NCI-H345 (cell line): ENCODE measurements around the gene ZNF613.
A peak's percentile ranks its signal among the peaks of the same experiment; 100 is the strongest.
"Not testable (repeated sequence)": the region's sequence is repeated elsewhere in the genome, so short reads cannot be mapped to it uniquely, and the experiment has no call there.

ENCODE experiments used
- DNase-seq: peaks from one replicate; lab custom pipeline; 2025; lab: John Stamatoyannopoulos, UW

ZNF613 gene

GRCh38 chr19:51926784-51927741 lies at the start of gene ZNF613:
TSS of gene ZNF613 (plus strand) at chr19:51927472. CDS start at chr19:51936221, 8,749 bp downstream.
- DNase-seq, result peak; percentile 86

DNA sequence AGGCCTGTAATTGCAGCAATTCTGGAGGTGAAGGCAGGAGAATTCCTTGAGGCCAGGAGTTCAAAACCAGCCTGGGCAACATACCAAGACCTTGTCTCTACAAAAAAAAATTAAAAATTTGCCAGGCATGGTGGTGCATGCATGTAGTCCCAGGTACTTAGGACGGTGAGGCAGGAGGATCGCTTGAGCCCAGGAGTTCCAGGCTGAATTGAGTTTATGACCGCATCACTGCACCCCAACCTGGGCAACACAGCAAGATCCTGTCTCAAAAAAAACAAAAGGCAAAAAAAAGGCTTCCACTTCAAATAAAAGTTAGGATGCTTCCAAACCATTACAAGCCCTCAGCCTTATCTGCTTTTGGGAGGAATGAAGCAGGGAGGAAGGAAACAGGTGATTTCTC lies 44.8 kb upstream of the ZNF613 start:
- DNase-seq, result no peak

DNA sequence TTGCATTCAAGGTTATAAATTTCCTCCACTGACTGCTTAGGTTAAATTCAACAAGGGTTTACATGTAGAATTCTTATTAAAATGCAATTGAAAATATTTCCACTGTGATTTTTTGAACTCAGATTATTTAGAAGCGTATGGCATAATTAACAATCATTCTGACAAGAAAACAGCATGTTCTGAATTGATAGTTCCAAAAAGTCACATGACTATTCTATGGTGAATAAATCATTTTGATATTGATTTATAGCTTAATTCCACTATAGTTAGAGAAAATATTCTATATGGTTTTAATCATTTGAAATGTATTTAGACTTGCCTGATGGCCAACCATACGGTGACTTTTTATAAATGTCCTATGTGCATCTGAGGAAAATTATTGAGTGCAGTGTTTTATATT lies 42.6 kb upstream of the ZNF613 start:
- DNase-seq, result no peak

DNA sequence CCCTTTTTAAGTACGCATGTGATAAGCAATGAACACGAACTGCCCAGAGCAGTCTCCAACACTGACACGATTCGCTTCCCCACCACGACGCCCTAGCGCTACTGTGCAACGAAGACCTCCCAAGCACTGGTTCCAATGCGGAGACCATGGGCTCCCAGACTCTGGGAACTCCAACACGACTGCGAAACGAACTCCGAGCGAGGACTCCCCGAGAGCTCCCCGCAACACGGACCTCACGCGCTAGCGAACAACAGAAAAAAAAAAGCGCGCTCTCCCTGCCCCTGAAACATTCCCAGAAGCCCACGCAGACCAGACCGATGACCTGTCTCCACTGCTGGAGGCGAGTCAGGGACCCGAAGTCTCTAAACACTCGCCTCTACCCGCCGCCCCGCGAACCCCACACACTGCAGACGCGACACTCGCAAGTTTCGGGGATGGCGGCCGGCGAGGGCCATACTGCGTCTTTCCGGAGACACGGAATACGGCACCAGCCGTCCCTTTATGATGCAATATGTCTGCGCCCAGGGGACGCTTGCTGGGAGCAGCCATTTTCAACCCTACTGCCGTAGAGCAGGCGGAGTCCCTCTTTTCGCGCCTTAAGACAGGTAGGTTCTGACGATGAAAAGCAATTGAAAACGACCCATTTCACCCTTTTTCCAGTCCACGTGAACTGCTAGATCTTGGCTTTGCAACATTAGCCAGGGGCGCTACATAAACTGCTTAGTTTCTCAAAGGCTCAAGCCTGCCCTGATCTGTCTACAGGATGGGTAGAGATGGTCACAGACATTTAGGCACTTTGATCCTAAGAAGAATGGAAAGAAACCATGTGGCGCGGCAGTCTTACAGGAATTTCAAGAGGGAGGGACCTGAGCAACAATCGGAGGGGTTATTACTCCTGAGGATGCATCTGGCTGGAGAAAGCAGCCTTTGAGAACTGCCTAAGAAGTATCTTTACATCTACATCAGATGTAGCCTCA lies 39.5 kb upstream of the ZNF613 start, which contains the start of gene ZNF577:
Gene ZNF577 (minus strand): TSS at position 430 of the 977 bp plus-strand sequence. CDS start 7,569 bp downstream, outside the sequence.
- no peak for DNase-seq

- no peak for DNase-seq
These were observed 37.3 kb upstream of the ZNF613 start for GRCh38 chr19:51889934-51890333.

DNA sequence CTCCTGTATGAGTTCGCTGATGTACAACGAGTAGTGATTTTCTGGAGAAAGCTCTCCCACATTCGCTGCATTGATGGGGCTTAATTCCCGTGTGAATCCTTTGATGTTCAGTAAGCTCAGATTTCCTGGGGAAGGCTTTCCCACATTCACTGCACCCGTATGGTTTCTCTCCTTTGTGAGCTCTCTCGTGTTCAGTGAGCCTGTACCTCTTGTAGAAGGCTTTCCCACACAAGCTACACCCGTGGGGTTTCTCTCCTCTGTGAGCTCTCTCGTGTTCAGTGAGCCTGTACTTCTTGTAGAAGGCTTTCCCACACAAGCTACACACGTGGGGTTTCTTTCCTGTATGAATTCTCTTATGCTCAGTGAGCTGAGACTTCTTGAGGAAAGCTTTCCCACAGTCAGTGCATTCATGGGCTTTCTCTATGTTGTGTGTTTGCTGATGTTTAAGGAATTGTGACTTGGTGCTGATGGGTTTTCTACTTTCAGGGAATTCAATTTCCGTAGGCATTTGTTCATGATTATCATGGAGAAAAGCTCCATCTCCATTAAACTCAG lies 36.0 kb upstream of the ZNF613 start:
- DNase-seq, result no peak

DNA sequence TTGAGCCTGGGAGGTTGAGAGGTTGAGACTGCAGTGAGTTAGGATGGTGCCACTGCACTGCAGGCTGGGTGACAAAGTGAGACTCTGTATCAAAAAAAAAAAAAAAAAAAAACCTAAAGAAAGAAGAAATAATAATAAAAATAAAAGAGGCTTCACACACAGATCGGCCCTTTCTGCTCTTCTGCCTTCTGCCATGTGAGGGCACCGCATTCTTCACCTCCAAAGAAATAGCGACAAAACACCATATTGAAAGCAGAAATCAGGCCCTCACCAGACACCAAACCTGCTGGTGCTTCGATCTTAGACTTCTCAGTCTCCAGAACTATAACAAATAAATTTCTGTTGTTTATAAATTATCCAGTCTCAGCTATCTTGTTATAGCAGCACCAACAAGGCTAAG lies 25.4 kb upstream of the ZNF613 start:
- no peak for DNase-seq

DNA sequence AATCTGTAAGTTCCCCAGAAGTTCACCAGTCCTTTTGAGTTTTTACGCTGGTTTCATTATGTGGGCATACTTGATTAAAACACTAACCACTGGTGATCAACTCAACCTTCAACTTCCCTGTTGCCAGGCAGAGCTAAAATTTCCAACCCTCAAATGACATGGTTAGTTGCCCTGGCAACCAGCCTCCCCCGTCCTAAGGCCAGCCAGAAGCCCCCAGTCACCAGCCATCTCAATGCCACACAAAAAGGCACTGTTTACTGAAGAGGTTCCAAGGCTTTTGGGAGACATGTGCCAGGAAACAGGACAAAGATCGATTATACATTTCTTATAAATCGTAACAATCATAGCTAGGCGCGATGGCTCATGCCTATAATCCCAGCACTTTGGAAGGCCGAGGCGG lies 24.1 kb upstream of the ZNF613 start:
- no peak for DNase-seq

GRCh38 chr19:51904331-51905165 lies 22.7 kb upstream of the ZNF613 start, which contains the start of gene ZNF649:
TSS of gene ZNF649 (minus strand) at chr19:51905017. CDS start at chr19:51900107, 4,910 bp downstream.
- DNase-seq, result peak; percentile 38

GRCh38 chr19:51905206-51905605 lies 22.1 kb upstream of the ZNF613 start:
- DNase-seq, result no peak

- not testable (repeated sequence) for DNase-seq
These were observed 21.6 kb upstream of the ZNF613 start for GRCh38 chr19:51905639-51906038.

DNA sequence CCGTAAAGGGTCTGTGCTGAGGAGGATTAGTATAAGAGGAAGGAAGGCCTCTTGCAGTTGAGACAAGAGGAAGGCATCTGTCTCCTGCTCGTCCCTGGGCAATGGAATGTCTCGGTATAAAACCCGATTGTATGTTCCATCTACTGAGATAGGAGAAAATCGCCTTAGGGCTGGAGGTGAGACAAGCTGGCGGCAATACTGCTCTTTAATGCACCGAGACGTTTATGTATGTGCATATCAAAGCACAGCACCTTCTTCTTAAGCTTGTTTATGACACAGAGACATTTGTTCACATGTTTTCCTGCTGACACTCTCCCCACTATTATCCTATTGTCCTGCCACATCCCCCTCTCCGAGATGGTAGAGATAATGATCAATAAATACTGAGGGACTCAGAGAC lies 21.2 kb upstream of the ZNF613 start:
- DNase-seq, result not testable (repeated sequence)

- DNase-seq, result not testable (repeated sequence)
These were observed 19.3 kb upstream of the ZNF613 start for GRCh38 chr19:51907981-51908380.

DNA sequence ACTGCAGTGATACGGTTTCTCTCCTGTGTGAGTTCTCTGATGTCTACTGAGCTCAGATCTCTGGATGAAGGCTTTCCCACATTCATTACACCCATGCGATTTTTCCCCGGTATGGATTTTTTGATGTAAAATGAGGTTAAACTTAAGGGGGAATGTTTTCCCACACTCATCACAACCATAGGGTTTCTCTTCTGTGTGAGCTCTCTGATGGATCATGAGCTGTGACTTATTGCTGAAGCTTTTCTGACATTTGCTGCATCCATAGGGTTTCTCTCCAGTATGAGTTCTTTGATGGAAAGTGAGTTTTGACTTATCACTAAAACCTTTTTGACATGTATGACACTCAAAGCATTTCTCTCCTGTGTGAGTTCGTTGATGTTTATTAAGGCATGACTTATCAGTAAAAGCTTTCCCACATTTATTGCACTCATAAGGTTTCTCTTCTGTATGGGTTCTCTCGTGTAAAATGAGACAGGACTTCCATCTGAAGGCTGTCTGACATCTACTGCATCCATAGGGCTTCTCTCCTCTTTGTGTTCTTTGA lies 11.9 kb upstream of the ZNF613 start:
- DNase-seq, result no peak

- no peak for DNase-seq
These were observed 11.1 kb upstream of the ZNF613 start for GRCh38 chr19:51916167-51916566.

DNA sequence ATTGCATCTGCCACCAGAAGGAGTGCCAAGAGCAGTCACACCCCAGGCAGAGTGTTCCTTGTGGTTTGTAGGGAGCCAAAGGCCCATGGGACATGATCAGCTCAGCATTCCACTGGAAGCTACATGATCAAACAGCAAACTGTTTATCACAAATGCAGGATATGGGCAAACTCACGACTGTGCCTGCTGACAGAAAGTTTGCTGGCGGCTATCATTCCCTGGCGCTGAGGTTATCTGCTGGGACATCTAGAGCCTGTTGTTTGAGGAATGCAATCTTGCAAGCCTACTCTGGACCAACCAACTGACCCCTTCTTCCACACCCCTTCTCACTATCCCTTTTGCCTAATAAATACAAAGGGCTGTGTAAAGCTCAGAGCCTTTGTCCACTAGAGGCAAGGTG lies 7.7 kb upstream of the ZNF613 start:
- DNase-seq, result no peak

DNA sequence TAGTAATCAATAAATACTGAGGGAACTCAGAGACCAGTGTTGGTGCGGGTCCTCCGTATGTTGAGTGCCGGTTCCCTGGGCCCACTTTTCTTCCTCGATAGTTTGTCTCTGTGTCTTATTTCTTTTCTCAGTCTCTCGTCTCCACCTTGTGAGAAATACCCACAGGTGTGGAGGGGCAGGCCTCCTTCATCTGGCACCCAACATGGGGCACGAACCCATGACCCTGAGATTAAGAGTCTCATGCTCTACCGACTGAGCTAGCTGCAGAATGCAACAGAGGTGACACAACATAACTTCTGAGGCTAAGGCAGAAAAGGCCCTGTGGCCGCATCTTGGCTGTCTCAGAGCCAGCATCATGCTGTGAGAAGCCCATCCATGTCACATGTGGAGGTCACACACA lies 5.3 kb upstream of the ZNF613 start:
- DNase-seq, result no peak

DNA sequence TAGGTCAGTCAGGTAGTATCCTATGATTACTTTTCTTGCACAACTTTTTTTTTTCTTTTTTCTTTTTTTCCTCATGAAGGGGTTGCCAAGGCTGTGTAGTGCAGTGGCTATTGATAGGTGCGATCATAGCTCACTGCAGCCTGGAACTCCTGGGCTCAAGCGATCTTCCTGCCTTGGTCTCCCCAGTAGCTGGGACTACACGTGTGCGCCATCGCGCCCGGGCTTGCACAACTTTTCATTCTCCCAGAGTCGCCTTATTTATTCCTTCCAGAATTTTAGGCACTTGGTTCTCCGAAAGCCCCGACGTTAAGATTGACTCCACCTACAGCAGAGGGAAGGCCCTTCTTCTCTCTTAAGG lies 867 bp upstream of the ZNF613 start:
- no peak for DNase-seq

DNA sequence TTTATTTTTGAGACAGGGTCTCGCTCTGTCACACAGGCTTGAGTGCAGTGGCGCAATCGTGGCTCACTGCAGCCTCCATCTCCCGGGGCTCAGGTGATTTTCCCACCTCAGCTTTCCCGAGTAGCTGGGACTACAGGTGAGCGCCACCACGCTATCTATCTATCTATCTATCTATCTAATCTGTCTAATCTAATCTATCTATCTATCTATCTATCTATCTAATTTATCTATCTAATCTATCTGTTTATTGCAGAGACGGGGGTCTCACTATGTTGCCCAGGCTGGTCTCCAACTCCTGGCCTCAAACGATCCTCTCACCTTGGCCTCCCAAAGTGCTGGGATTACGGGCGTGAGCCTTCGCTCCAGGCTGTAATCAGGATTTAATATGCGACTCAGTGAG lies 587 bp downstream of the ZNF613 start:
- no peak for DNase-seq

DNA sequence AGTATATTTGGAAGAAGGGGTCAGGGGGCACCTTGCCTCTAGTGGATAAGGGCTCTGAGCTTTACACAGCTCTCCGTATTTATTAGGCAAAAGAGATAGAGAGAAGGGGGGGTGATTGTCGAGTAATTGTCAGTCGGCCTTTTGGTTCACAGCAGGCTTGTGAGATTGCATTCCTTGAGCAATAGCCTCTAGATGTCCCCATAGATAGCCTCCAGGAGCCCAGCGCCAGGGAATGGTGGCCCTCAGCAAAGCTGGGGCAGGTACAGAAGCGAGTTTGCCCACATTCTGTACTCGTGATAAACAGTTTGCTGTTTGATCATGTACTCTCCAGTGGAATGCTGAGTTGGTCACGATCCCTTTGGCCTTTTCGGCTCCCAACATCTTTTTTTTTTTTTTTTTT lies 4.6 kb downstream of the ZNF613 start:
- DNase-seq, result no peak

GRCh38 chr19:51938936-51939335 lies 11.7 kb downstream of the ZNF613 start:
- DNase-seq, result no peak
